ENCODE data around the gene ABCG4.
"Not testable (repeated sequence)": the region's sequence is repeated elsewhere in the genome, so short reads cannot be mapped to it uniquely, and the experiment has no call there.

The ABCG4 gene

GRCh38 chr11:119149018-119149785 is at the start of gene ABCG4:
Gene ABCG4 (plus strand): TSS chr11:119149052. CDS start chr11:119149966, 914 bp downstream.
- DNase-seq, result peak; percentile 42

DNA sequence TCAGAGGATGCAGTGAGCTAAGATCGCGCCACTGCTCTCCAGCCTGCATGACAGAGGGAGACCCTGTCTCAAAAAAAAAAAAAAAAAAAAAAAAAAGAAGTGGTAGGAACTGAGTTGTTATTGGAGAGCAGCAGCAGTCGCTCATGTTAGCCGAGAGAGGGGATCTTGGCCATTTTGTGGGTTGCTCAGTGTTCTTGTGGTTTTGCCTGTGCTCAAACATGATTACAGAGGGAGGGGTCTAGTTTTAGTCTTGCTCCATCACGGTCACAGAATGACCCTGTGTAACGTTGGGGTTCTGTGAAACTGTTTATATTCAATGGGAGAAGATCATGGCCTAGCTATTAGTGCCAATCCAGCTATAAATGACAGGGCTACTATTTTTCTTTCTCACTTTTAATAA is 49.1 kb upstream of the ABCG4 start:
- no peak for DNase-seq

DNA sequence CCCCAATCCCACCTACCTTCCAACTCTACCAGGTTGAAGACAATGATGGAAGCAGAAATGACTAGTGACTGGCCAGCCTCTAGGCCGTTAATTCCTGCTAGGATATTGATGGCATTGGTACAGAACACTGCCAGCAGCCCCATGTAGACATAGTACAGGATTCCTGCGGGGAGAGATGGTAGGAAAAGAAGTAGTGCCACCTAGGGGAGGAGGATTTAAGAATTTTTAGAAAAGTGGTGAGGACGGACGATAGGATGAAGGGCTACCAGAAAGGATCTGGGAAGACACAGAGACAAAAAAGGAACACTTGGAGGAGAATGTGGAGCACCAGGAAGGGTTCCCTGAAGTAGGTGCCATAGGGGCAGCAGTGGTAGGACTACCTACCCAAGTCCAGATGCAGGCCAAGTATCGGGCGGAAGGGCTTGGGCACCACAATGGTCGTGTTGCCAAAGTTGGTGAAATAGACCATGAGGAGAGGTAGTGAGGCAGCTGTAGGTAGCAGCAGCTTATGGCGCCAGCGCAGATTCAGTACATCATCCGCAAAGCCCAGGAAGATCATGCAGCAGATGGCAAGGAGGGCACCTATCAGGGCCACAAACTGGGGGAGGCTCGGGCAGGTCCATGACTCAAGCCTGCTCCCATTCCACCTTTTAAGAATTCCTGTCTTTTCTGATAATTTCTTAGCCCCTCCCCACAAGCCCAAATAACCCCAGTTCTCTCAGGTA is 48.4 kb upstream of the ABCG4 start:
- DNase-seq, result no peak

DNA sequence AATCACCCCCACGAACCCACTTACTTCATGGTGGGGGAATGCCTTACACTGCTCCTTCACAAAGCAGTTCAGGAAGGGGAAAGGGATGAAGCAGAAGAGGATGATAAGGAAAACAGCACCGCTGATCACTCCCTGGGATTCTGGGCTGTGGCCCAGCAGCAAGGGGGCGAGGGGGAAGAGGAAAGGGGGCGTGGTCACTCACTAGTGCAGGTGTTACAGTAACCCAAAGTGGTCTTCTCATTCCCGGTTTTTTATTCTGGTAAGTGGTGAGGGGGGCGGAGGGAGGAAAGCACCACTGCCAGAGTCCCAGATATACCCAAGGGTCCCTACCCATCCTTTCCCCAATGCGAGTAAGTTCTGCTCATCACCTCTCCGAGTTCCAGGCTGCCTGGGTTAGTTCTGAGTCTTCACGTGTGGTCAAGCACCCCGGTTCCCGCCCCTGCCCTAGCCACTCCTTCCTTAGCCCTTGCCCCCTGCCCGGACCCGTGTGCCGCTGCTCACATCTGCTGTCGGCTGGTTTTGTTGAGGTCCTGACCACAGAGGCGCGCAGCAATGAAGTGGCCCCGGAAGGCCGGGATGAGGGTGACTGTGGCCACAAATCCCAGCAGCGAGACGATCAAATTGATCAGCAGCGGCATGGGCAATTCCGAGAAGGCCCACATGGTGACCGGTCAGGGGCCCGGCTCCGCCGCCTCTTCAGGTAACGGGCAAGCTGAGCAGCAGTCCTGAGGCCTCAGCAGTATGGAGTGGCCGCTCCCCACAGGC is 47.7 kb upstream of the ABCG4 start:
- DNase-seq, result no peak

DNA sequence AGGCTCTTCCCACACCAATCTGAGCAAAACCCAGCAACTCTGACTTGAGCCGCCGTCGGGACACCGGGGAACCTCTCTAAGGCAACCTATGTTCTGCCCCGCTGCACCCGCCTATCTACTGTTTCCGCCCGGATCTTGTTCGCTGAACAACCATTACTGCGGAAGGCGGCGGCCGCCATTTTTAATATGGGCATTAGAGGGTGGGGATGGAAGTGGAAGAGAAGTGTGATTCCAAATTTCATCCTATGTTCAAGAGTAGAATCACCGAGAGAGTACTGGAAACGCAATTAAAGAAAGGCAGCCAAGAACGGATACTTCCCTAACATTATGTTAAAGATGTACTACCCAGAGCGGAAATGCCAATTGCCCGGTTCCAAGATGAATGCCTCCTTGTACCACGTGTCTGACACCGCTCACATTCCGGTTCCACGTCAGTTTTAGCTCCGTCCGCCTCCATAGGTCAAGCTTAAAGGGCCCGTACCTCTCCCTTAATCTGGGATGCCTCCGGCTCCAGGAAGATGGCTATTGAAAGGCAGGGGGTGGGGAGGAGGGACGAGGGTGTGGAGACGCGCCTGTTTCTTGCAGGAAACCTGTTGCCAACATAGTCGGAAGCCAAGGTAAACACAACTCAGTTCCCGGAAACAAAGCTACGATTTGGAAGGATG is 47.0 kb upstream of the ABCG4 start, which contains the start of gene DPAGT1:
DPAGT1 (minus strand) TSS at position 95 of the 665 bp plus-strand sequence. CDS start 198 bp downstream, outside the sequence.
- peak; percentile 79 for DNase-seq

GRCh38 chr11:119103161-119103664 is 45.6 kb upstream of the ABCG4 start:
- DNase-seq, result not testable (repeated sequence)

- DNase-seq, result no peak
These were observed 45.1 kb upstream of the ABCG4 start for GRCh38 chr11:119103793-119104192.

- peak; percentile 86 for DNase-seq
These were observed 42.0 kb upstream of the ABCG4 start, which contains the start of gene C2CD2L for GRCh38 chr11:119106564-119107537. Gene C2CD2L (plus strand): TSS chr11:119107344. CDS start chr11:119107742, 398 bp downstream.

GRCh38 chr11:119107538-119108145 is 41.2 kb upstream of the ABCG4 start:
- DNase-seq, result peak; percentile 14

- no peak for DNase-seq
These were observed 40.6 kb upstream of the ABCG4 start for GRCh38 chr11:119108146-119108856.

- no peak for DNase-seq
These were observed 40.0 kb upstream of the ABCG4 start for GRCh38 chr11:119108857-119109221.

DNA sequence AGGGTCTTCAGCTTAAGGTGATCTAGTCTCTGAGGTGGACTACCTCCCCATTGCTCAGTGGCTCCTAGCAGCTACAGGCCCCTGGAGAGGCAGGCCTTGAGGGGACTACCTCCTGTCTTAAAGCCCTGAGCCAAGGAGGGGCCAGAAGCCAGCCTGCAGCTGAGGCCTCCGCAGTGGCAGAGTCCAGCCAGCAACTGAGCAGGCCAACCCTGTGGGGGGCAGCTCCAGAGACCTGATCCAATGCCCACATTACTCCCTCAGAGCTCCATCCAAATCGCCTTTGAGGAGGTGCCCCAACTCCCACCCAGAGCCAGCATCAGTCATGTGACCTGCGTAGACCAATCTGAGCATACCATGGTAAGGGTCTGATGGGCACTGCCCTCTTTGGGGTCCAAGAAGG is 39.0 kb upstream of the ABCG4 start:
- DNase-seq, result no peak

GRCh38 chr11:119110439-119110838 is 38.4 kb upstream of the ABCG4 start:
- no peak for DNase-seq

- DNase-seq, result no peak
These were observed 37.4 kb upstream of the ABCG4 start for GRCh38 chr11:119111361-119111925.

- DNase-seq, result no peak
These were observed 36.4 kb upstream of the ABCG4 start for GRCh38 chr11:119112314-119113020.

- DNase-seq, result no peak
These were observed 35.1 kb upstream of the ABCG4 start for GRCh38 chr11:119113716-119114115.

GRCh38 chr11:119114351-119114750 is 34.5 kb upstream of the ABCG4 start:
- no peak for DNase-seq

- DNase-seq, result peak; percentile 33
These were observed 33.2 kb upstream of the ABCG4 start for GRCh38 chr11:119115484-119116234.
